Measurements from ENCODE around the gene MCRIP1. TPM values are rescaled to one million over a fixed set of nuclear protein-coding genes. Genes with fewer than 3 reads are reported as not detected.
"Not testable (repeated sequence)": the region's sequence is repeated elsewhere in the genome, so short reads cannot be mapped to it uniquely, and the experiment has no call there.

Gene MCRIP1
- total RNA-seq, 8 experiments from 2014 or later, result 18.1 to 139 (median 101) TPM

DNA sequence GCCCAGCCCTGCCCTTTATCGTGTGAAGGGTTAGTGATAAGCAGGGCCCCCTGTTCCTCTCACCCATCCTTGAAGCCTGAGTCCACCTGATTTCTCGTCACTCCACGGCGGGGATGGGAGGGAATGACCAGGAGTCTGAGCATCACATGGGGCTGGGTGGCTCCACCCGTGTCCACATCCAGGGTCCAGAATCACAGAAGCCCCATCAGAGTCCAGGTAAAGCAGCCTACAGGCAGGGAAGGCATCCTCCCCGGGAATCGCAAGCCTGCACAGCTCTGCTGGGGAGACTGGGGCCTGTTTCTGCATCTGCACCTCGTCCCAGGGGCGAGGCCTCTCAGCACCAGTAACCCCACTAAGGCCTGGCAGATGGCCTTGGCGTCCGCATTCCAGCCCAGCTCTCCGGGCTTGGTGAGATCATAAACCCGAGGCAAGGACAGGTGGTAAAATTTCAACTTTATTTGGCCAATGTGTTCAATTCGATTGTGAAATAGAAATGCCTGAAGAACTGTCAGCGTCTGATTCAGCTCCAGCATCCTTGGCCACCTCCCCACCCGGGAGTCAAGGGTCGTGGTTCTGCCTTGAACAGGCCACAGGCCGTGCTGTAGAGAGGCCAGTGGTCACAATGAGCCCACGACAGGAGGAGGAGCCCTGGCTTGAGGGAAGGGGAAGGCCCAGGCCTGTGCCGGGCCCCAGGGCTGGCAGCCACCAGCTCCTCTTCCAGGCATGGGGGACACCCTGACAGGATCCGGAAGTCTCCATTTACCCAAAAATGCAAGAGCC, 9.8 kb upstream of the MCRIP1 start:
- no peak overlapping the region for H3K4me3 ChIP-seq
- ATAC-seq (replicated peaks in 6 of 8), result peak in 4 of 8 experiments; percentile 7 to 33 (median 14)
- H3K27ac ChIP-seq, result no peak overlapping the region
- in situ Hi-C loops (cut with MboI; ENCODE audit: low pct_unique_long_range_greater_than_20kb in 2 of 9, low sequenced_read_pairs in 9 of 9, unreplicated experiment in 9 of 9), result no loop called here
- H3K4me1 ChIP-seq (replicated peaks in 1 of 2), result no peaks in the 10 kb centered on the region
- WGBS, 10 experiments, result 57 to 100% (median 91%) methylated on average over 1 to 9 of the region's 21 CpGs; no CpG with 5 or more reads in 3 of the 10 experiments

DNA sequence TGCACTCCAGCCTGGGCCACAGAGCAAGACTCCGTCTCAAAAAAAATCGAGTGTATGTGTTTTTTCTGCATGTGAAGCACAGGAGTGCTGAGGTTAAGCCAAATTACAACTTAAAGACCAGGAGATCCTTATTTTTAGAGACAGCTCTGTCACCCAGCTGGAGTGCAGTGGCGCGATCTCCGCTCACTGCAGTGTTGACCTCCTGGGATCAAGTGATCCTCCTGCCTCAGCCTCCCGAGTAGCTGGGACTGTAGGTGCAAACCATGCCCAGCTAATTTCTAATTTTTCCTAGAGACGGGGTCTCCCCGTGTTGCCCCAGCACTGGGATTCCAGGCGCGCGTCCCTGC, 9.3 kb upstream of the MCRIP1 start:
- in situ Hi-C loops (cut with MboI; ENCODE audit: low pct_unique_long_range_greater_than_20kb in 2 of 9, low sequenced_read_pairs in 9 of 9, unreplicated experiment in 9 of 9), result no loop called here
- H3K4me1 ChIP-seq (replicated peaks in 1 of 2), result no peaks in the 10 kb centered on the region
- 90 to 97% (median 96%) methylated on average over 2 to 11 of the region's 11 CpGs; no CpG with 5 or more reads in 6 of the 10 experiments for WGBS, 10 experiments
- ATAC-seq (replicated peaks in 6 of 8), result no peak
- no peak overlapping the region for H3K4me3 ChIP-seq
- H3K27ac ChIP-seq, result no peak overlapping the region

DNA sequence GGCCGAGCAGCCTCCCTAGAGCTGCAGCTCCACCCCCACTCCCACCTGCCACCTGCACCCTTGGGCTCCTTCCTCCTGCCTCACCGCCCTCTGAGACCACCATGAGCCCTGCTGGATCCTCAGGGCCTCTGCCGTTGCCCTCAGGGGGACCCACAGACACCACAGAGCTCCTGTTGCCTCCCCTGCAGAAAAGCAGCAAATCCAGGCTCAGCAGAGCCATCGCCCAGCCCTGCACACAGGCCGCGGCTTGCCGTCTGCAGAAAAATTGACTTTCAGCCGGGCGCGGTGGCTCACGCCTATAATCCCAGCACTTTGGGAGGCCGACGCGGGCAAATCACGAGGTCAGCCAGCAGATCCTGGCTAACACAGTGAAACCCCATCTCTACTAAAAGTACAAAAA, 8.8 kb upstream of the MCRIP1 start:
- in situ Hi-C loops (cut with MboI; ENCODE audit: low pct_unique_long_range_greater_than_20kb in 2 of 9, low sequenced_read_pairs in 9 of 9, unreplicated experiment in 9 of 9), result no loop called here
- peak in 1 of 8 experiments; percentile 0 for ATAC-seq (replicated peaks in 6 of 8)
- Histone ChIP-seq H3K4me3 (no peak overlapping the region), H3K27ac (no peak overlapping the region), H3K4me1 (replicated peaks in 1 of 2) (no peaks in the 10 kb centered on the region)
- 68 to 93% (median 85%) methylated on average over 3 to 12 of the region's 15 CpGs; no CpG with 5 or more reads in 7 of the 10 experiments for WGBS, 10 experiments

DNA sequence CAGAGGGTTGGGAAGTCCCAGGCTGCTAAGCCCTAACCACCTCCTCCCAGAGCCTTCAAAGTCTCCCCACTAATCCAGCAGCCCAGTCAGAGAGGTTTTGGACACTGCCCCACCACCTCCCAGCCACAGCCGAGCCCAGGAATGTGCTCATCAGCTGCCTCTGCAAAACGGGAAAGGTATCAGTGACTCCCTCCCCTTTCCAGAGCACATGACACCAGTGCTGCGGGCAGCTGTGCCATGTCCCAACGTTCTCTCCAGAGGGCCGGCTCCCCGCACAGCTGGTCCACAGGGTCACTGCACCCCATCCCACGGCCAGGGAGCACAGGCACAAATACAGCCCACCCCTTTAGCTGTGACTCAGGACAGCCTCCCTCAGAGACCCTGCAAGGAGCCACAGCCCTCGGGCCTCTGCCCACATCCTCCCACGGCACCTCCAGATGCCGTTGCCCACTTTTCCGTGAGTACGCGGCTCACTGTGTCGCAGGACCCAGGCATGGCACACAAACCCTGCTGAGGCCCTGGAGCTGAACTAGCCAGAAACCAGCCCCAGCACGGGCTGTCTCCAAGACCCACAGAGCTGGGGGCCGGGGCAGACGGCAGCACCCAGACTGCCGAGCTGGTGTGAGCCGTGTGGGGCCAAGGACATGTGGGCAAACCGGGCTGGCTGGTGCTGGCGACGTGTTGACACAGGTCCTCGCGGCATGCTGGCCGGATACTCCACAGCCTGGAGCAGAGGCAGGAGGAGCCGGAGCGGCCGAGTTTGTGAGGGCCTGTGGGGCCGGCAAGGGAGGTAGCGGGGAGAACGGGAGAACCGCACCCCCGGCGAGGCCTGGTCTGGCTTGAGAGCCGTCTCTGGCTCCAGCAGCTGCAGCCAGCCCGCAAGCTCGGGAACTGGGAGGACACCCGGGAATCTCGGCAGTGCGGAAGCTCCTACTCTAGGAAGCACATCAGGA, 8.0 kb upstream of the MCRIP1 start:
- no peak overlapping the region for H3K4me3 ChIP-seq
- H3K27ac ChIP-seq, result no peak overlapping the region
- WGBS, 10 experiments, result 60 to 100% (median 84%) methylated on average over 1 to 16 of the region's 40 CpGs; no CpG with 5 or more reads in 6 of the 10 experiments
- in situ Hi-C loops (cut with MboI; ENCODE audit: low pct_unique_long_range_greater_than_20kb in 2 of 9, low sequenced_read_pairs in 9 of 9, unreplicated experiment in 9 of 9), result no loop called here
- ATAC-seq (replicated peaks in 6 of 8), result peak in 6 of 8 experiments; percentile 4 to 15 (median 10)
- H3K4me1 ChIP-seq (replicated peaks in 1 of 2), result no peaks in the 10 kb centered on the region

DNA sequence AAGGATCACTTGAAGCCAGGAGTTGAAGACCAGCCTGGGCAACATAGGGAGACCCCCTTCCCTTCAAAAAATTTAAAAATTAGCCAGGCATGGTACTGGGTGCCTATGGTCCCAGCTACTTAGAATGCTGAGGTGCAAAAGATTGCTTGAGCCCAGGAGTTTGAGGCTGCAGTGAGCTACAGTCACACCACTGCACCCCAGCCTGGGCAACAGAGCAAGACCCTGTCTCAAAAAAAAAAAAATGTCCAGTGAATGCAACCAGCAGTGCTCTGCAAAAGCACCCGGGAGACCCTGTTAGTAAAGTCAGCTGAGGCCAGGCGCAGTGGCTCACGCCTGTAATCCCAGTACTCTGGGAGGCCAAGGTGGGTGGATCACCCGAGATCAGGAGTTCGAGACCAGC, 7.0 kb upstream of the MCRIP1 start:
- ATAC-seq (replicated peaks in 6 of 8); H3K4me1 ChIP-seq (replicated peaks in 1 of 2); in situ Hi-C loops (cut with MboI; ENCODE audit: low pct_unique_long_range_greater_than_20kb in 2 of 9, low sequenced_read_pairs in 9 of 9, unreplicated experiment in 9 of 9); H3K27ac ChIP-seq; H3K4me3 ChIP-seq: not testable (repeated sequence)
- WGBS, 10 experiments, result 67 to 92% (median 88%) methylated on average over 2 to 4 of the region's 5 CpGs; no CpG with 5 or more reads in 5 of the 10 experiments

DNA sequence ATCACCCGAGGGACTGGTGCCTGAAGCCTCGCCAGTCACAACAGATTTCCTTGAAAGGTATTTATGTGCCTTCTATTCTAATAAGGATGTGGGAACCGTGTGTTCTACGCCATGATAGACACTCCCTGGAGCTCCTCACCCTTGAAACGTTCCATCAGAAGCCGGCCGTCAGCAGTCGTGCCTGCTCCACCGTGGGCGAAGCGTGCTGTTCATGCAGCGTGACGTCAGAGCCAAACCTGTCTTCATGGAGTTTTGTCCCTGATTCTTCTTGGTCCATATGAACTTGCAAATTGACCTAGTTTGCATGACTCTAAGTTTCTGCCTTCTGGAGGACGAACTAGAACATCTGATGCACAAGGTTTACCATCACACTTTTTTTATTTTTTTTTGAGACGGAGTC, 6.2 kb upstream of the MCRIP1 start:
- Histone ChIP-seq H3K4me1 (replicated peaks in 1 of 2) (peaks cover 1 to 4% of the 10 kb centered on the region in 2 donors), H3K27ac (no peak overlapping the region), H3K4me3 (no peak overlapping the region)
- ATAC-seq (replicated peaks in 6 of 8), result no peak
- 58 to 89% (median 83%) methylated on average over 4 to 13 of the region's 15 CpGs; no CpG with 5 or more reads in 2 of the 10 experiments for WGBS, 10 experiments
- in situ Hi-C loops (cut with MboI; ENCODE audit: low pct_unique_long_range_greater_than_20kb in 2 of 9, low sequenced_read_pairs in 9 of 9, unreplicated experiment in 9 of 9), result no loop called here

DNA sequence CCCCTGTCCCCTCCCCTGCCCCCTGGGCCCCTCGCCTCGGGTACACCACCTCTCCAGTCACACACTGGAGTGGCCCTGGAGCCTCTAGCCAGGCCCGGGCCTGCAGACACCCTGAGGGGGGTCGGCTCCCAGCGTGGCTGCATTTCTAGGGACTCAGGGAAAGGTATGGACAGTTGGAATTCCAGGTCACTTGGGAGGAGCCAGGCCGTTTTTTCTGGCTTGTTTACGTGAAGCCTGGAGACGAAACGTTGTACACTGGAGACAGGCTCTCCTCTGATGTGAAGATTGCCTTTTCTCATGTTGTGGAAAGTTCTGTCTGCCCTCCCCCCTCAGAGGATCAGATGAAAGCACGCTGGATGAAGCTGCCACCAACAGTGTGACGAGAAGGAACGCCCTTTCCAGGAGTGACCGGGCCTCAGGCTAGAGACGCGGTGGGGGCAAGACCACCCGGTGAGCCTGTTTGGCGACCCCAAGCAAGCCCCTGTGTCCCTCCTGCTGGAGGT, 5.7 kb upstream of the MCRIP1 start:
- H3K4me1 ChIP-seq (replicated peaks in 1 of 2), result peaks cover 5 to 9% of the 10 kb centered on the region in 2 donors
- in situ Hi-C loops (cut with MboI; ENCODE audit: low pct_unique_long_range_greater_than_20kb in 2 of 9, low sequenced_read_pairs in 9 of 9, unreplicated experiment in 9 of 9), result no loop called here
- whole genome bisulfite sequencing, 10 experiments, result 20 to 65% (median 39%) methylated on average over 1 to 8 of the region's 17 CpGs; no CpG with 5 or more reads in 3 of the 10 experiments
- no peak overlapping the region for H3K4me3 ChIP-seq
- H3K27ac ChIP-seq, result no peak overlapping the region
- ATAC-seq (replicated peaks in 6 of 8), result peak in 1 of 8 experiments; percentile 4

DNA sequence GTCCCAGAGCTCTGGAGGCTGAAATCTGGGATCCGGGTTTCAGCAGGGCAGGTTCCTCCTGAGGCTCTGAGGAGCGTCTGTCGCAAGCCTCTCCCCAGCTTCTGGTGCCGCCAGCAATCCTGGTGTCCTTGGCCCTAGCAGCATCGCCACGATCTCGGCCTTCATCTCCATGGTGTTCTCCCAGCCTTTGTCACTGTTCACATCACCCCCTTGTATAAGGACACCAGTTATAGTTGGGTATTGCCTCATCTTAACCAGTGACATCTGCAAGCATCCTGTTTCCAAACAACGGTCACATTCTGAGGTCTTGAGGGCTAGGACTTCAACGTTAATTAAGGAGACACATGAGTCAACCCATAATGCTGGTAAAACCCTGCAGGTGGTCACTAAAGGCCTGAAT, 4.5 kb upstream of the MCRIP1 start:
- in situ Hi-C loops (cut with MboI; ENCODE audit: low pct_unique_long_range_greater_than_20kb in 2 of 9, low sequenced_read_pairs in 9 of 9, unreplicated experiment in 9 of 9), result no loop called here
- WGBS, 10 experiments, result 22 to 100% (median 89%) methylated on average over 1 to 4 of the region's 9 CpGs; no CpG with 5 or more reads in 4 of the 10 experiments
- ATAC-seq (replicated peaks in 6 of 8), result no peak
- H3K4me3 ChIP-seq, result no peak overlapping the region
- H3K4me1 ChIP-seq (replicated peaks in 1 of 2), result peaks cover 5 to 10% of the 10 kb centered on the region in 2 donors
- no peak overlapping the region for H3K27ac ChIP-seq

DNA sequence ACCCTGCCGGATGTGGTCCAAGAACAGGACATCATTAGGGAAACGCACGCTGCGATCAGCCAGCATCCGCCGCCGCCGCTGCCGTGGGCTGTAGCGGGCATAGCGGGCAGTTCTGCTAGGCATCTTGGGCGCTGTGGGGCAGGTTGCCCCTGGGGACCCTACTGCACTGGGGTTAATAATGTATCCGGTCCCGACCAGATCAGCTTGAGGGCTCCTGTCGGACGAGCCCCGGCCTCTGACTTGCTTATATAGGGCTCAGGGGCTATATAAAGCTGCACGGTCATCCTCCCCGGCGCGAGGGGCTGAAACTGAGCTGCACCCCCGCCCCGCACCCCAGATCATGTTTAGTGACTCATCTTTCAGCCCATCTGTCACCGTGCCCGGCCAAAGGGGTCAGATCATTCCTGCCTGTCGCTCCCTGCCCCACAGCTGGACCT, 1.8 kb upstream of the MCRIP1 start, which contains the start of gene PPP1R27:
TSS of gene PPP1R27 (minus strand) at position 220 of the 437 bp plus-strand sequence. CDS start at position 123, 97 bp downstream.
- 80 to 100% (median 90%) methylated on average over 1 to 4 of the region's 26 CpGs; no CpG with 5 or more reads in 5 of the 10 experiments for WGBS, 10 experiments
- H3K27ac ChIP-seq, result peak within 1 kb of the TSS; percentile 90 to 96

DNA sequence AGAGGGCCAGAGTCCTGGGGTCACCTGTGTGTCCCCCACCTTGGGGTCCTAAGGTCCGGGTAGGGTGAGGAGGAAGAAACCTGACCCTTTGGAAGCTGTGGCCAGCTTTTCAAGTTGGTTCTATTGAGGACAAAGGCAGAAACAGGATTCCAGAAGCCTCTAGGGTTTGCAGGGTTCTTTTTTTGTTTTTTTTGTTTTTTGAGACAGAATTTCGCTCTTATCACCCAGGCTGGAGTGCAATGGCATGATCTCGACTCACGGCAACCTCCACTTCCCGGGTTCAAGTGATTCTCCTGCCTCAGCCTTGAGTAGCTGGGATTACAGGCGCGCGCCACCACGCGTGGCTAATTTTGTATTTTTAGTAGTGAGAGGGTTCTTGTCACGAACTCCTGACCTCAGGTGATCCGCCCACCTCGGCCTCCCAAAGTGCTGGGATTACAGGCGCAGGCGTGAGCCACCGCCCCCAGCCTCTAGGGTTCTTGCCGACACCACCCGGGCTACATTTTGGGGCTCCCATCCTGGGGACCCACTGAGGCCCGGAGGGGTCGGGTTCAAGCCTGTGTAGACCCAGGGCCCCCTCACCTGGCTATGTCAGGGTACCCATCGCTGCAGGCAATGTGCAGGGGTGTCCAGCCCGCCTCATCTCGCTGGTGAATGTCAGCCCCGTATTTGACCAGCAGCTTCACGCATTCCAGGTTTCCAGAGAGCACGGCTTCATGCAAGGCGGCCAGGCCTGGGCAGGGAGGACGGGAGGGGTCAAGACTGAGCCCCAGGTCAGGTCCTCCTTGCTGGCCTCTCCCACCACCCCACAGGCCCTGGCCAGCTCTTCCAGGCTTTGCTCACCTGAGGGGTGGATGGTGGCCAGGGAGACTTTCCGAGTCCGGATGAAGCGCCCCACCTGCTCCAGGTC, 1.1 kb upstream of the MCRIP1 start:
- no peak for ATAC-seq (replicated peaks in 6 of 8)
- Histone ChIP-seq H3K27ac (peak overlapping the region; percentile 90 to 96), H3K4me3 (peak overlapping the region; percentile 66 to 94 (median 89)), H3K4me1 (replicated peaks in 1 of 2) (peaks cover 14 to 20% of the 10 kb centered on the region in 2 donors)
- in situ Hi-C loops (cut with MboI; ENCODE audit: low pct_unique_long_range_greater_than_20kb in 2 of 9, low sequenced_read_pairs in 9 of 9, unreplicated experiment in 9 of 9), result no loop called here
- 0 to 100% (median 69%) methylated on average over 1 to 13 of the region's 31 CpGs for WGBS, 10 experiments

More for the DNA sequence above, 1.8 kb upstream of the MCRIP1 start, which contains the start of gene PPP1R27:
- peak within 1 kb of the TSS; percentile 66 to 94 (median 89) for H3K4me3 ChIP-seq
- in situ Hi-C loops (cut with MboI; ENCODE audit: low pct_unique_long_range_greater_than_20kb in 2 of 9, low sequenced_read_pairs in 9 of 9, unreplicated experiment in 9 of 9), result no loop called here
- H3K4me1 ChIP-seq (replicated peaks in 1 of 2), result peaks cover 14 to 20% of the 10 kb centered on the region in 2 donors
- no peak for ATAC-seq (replicated peaks in 6 of 8)

DNA sequence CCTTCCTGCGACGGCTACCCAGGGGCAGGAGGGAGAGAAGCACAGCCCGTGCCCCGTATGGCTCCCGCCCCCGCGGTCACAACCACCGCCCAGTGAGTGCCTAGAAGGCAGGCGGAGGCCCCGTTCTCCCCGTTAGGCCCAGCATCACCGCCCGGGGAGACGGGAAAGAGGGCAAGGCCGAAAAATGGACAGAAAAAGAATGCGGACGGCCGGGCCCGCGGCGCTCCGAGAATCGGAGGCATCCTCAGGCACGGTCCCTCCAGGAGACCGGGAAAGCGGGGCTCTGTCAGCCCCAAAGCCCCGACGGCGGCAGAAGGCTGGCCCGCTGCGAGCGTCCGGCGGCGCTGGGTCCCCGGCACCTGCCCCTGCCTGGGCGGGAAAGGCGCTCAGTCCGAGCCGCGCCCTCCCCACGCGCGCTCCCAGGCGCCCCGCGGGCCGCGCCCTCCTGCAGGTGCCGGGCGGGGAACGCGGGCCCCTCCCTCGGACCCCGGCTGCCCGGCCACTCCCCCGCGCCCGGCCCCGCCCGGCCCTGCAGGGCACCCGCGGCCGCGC, 407 bp downstream of the MCRIP1 start:
- WGBS, 10 experiments, result 0% methylated on average over 1 of the region's 65 CpGs; no CpG with 5 or more reads in 9 of the 10 experiments
- Histone ChIP-seq H3K4me1 (replicated peaks in 1 of 2) (peaks cover 14 to 20% of the 10 kb centered on the region in 2 donors), H3K27ac (peak overlapping the region; percentile 52 to 96), H3K4me3 (peak overlapping the region; percentile 66 to 94 (median 89))
- peak; percentile 36 to 85 (median 73) for ATAC-seq (replicated peaks in 6 of 8)
- in situ Hi-C loops (cut with MboI; ENCODE audit: low pct_unique_long_range_greater_than_20kb in 2 of 9, low sequenced_read_pairs in 9 of 9, unreplicated experiment in 9 of 9), result no loop called here

Data from motor neuron (in vitro differentiated cells).